Naive thymus-derived CD8-positive, alpha-beta T cell (primary cell): Measurements from ENCODE around the gene SMARCA4. TPM values are rescaled to one million over a fixed set of nuclear protein-coding genes. Genes with fewer than 3 reads are reported as not detected.
A peak's percentile ranks its signal among the peaks of the same experiment; 100 is the strongest.

Source experiments
- ATAC-seq, 2 donors: fragments of 150-1000 bp; cut with Tn5 transposase in 1 of 2; sonication (Bioruptor Pico), chemical (Tn5 transposase) in 1 of 2; 1 replicate in 1 of 2; 2 replicates in 1 of 2; pipeline ENCODE4 v1.10.0; 2021; ENCODE audit warnings: mild to moderate bottlenecking in 2 of 2, moderate library complexity in 2 of 2
- POLR2A ChIA-PET: fragments of 350-600 bp; sonication (Branson Sonifier 250); formaldehyde crosslinking; loops from one replicate; lab custom pipeline; 2021; ENCODE audit warnings: antibody characterized with exemption; lab: Charles Lee
- DNase-seq, 10 donors: peaks; one replicate each; pipeline versions ENCODE4 v3.0.0 to v3.0.0-alpha.2; 2020 to 2022
- H3K27ac Mint-ChIP-seq, 10 donors: one replicate each; pipeline ENCODE4 v1.8.0; 2020 to 2022; ENCODE audit warnings: mild to moderate bottlenecking in 10 of 10, mixed read lengths in 10 of 10, moderate library complexity in 4 of 10, inconsistent platforms in 1 of 10
- H3K27me3 Mint-ChIP-seq, 5 donors: one replicate each; pipeline ENCODE4 v1.8.0; 2021 to 2022; ENCODE audit warnings: mixed read lengths in 5 of 5
- H3K36me3 Mint-ChIP-seq, 3 donors: one replicate each; pipeline ENCODE4 v1.8.0; 2020 to 2022; ENCODE audit warnings: mixed read lengths in 3 of 3, mild to moderate bottlenecking in 2 of 3, inconsistent platforms in 1 of 3
- H3K4me1 Mint-ChIP-seq, 4 donors: one replicate each; pipeline ENCODE4 v1.8.0; 2021 to 2022; ENCODE audit warnings: mixed read lengths in 4 of 4
- H3K4me3 Mint-ChIP-seq, 10 donors: one replicate each; pipeline ENCODE4 v1.8.0; 2020 to 2022; ENCODE audit warnings: mild to moderate bottlenecking in 10 of 10, mixed read lengths in 10 of 10, moderate library complexity in 6 of 10, inconsistent platforms in 1 of 10
- H3K9me3 Mint-ChIP-seq, 9 donors: one replicate each; pipeline ENCODE4 v1.8.0; 2020 to 2022; ENCODE audit warnings: mixed read lengths in 9 of 9, mild to moderate bottlenecking in 3 of 9, inconsistent platforms in 1 of 9, moderate library complexity in 1 of 9
- polyA plus RNA-seq, 3 donors: library from polyadenylated mRNA; unstranded; fragments of 300-500 nt; fragmentation: Illumina TruSeq; gene quantifications; one replicate each; pipeline ENCODE4 v1.2.3, GENCODE V29; 2021
- total RNA-seq, 8 experiments: library from RNA in 2 of 8; stranded (reverse) in 2 of 8; gene quantifications; one replicate each; pipeline ENCODE4 v1.2.3 and lab custom pipeline; 2021 to 2026

Gene SMARCA4
- total and polyA plus RNA-seq, 5 experiments from 2014 or later, result 6.0 to 108 (median 29.5) TPM

DNA sequence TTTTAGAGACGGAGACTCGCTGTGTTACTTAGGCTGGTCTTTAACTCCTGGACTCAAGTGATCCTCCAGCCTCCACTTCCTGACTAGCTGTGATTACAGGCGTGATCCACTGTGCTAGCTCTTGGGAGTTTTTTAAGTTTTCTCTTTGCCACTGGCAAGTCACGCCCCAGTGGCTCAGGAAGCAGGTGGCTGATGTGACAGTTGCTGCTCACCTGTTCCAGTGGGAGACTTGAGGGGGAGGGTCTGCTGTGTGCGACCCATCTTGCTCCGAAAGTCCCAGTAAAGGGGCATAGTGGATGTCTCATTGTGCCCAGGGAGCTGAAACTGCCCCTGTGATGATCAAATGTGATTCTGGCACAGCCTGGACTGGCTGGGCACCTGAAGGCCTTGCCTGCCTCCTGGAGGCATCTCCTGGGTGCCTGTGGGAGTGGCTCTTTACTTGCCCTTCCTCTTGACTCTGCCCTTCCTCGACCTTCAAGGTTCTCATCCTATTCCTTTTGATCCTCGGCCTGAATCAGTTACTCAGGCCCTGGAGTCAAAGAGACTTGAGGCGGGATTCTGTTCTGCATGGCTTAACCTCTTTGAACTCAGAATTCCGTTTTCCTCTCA, 7.8 kb downstream of the SMARCA4 start:
- Mint-ChIP-seq H3K4me3 (peak overlapping the region in 3 of 10 donors; percentile 14 to 48 (median 22)), H3K4me1 (peaks cover 20 to 69% (median 58%) of the 10 kb centered on the region in 4 donors), H3K9me3 (no peaks in the 10 kb centered on the region), H3K27me3 (no peaks in the 10 kb centered on the region), H3K36me3 (peaks cover 0 to 7% (median 0%) of the 10 kb centered on the region in 3 donors), H3K27ac (peak overlapping the region in 8 of 10 donors; percentile 13 to 62 (median 42))
- POLR2A ChIA-PET, result interaction anchor here (0.6 kb wide), 1 partner anchor 172 kb away, joined by 6 read pairs; no protein-coding TSS in a partner anchor
- DNase-seq, result no peak
- peak in 1 of 2 donors; percentile 49 for ATAC-seq

DNA sequence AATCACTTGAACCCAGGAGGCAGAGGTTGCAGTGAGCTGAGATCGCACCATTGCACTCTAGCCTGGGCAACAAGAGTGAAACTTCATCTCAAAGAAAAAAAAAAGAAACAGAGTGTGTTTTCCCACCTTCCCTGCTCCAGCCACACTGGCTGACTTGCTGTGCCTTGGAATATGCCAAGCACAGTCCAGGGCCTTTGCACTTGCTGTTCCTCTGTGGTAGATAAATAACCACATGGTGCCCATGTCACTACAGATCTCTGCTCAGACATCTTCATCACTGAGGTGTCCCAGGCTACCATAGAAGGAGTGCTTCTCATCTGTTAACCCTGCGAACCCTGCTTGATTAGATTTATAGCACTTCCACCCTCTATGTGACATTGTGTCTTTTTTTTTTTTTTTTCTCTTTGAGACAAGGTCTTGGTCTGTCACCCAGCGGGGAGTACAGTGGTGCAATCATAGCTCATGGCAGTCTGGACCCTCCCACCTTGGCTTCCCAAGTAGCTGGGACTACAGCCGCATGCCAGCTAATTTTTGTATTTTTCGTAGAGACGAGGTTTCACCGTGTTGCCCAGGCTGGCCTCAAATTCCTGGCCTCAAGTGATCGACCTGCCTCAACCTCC, 10.4 kb downstream of the SMARCA4 start:
- no peaks in the 10 kb centered on the region for H3K9me3 Mint-ChIP-seq
- H3K4me1 Mint-ChIP-seq, result peaks cover 27 to 67% (median 57%) of the 10 kb centered on the region in 4 donors
- DNase-seq, result no peak
- H3K27ac Mint-ChIP-seq, result peak overlapping the region in 1 of 10 donors; percentile 49
- no peak for ATAC-seq
- no peaks in the 10 kb centered on the region for H3K27me3 Mint-ChIP-seq
- peaks cover 0 to 7% (median 0%) of the 10 kb centered on the region in 3 donors for H3K36me3 Mint-ChIP-seq
- POLR2A ChIA-PET, result no interaction called here
- no peak overlapping the region for H3K4me3 Mint-ChIP-seq

GRCh38 chr19:10975374-10976130, 14.7 kb downstream of the SMARCA4 start:
- Mint-ChIP-seq H3K9me3 (no peaks in the 10 kb centered on the region), H3K27ac (peak overlapping the region in 4 of 10 donors; percentile 46 to 86 (median 76)), H3K27me3 (no peaks in the 10 kb centered on the region), H3K4me1 (peaks cover 23 to 62% (median 48%) of the 10 kb centered on the region in 4 donors), H3K36me3 (peaks cover 0 to 7% (median 0%) of the 10 kb centered on the region in 3 donors), H3K4me3 (no peak overlapping the region)
- POLR2A ChIA-PET, result interaction anchor here (0.7 kb wide), 1 partner anchor 190 kb away, joined by 3 read pairs; no protein-coding TSS in a partner anchor
- no peak for DNase-seq
- ATAC-seq, result no peak

GRCh38 chr19:10976131-10976892, 15.5 kb downstream of the SMARCA4 start:
- no peaks in the 10 kb centered on the region for H3K9me3 Mint-ChIP-seq
- peak overlapping the region in 2 of 10 donors; percentile 36 to 51 for H3K4me3 Mint-ChIP-seq
- no peaks in the 10 kb centered on the region for H3K27me3 Mint-ChIP-seq
- ATAC-seq (no peak), DNase-seq (no peak)
- peaks cover 0 to 7% (median 0%) of the 10 kb centered on the region in 3 donors for H3K36me3 Mint-ChIP-seq
- H3K27ac Mint-ChIP-seq, result peak overlapping the region in 4 of 10 donors; percentile 46 to 86 (median 68)
- POLR2A ChIA-PET, result interaction anchor here (0.6 kb wide), 1 partner anchor 717 kb away, joined by 5 read pairs; no protein-coding TSS in a partner anchor
- peaks cover 21 to 61% (median 41%) of the 10 kb centered on the region in 4 donors for H3K4me1 Mint-ChIP-seq

DNA sequence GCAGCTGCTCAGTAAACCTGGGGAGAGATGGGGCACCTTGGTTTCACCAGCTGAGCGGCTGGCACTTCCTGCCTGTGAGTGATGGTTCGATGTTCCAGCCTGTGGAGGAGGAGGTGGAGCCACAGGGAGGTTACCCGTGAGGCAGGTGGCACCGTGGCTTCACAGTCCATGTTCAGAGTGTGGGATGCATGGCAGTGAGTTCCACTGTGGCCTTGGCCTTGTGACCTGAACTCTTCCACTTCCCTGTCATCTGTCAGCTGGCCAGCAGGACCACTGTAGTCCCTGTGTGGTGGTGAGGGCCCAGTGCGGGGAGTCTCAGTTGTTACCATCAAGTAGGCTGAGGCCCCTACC, 16.9 kb downstream of the SMARCA4 start:
- Mint-ChIP-seq H3K27me3 (no peaks in the 10 kb centered on the region), H3K4me3 (peak overlapping the region in 2 of 10 donors; percentile 41 to 62), H3K4me1 (peaks cover 21 to 59% (median 39%) of the 10 kb centered on the region in 4 donors), H3K27ac (peak overlapping the region in 2 of 10 donors; percentile 9 to 76), H3K9me3 (no peaks in the 10 kb centered on the region), H3K36me3 (peaks cover 0 to 9% (median 0%) of the 10 kb centered on the region in 3 donors)
- DNase-seq, result no peak
- POLR2A ChIA-PET, result no interaction called here
- no peak for ATAC-seq

DNA sequence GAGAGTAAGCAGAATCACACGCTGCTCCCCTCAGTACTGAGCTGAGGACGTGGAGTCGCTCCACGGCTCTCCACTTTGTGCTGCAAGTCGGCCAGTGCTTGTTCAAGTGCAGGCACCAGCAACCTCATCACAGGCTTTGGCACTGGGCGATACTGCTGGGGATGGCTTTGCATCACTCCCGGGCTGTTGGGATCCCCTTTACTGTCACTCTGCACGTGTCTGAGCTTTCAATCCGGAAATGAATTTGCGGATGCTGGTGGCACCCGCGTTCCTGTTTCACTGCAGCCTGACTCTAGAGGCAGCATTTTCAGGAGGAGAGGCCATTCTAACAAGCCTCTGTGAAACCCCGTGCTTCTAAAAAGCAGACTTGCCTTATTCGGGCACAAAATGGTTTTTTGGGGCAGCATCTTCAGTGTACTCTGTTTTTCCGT, 19.1 kb downstream of the SMARCA4 start:
- peaks cover 19 to 54% (median 26%) of the 10 kb centered on the region in 4 donors for H3K4me1 Mint-ChIP-seq
- no peaks in the 10 kb centered on the region for H3K9me3 Mint-ChIP-seq
- H3K27ac Mint-ChIP-seq, result peak overlapping the region in 8 of 10 donors; percentile 49 to 86 (median 60)
- H3K36me3 Mint-ChIP-seq, result peaks cover 0 to 13% (median 0%) of the 10 kb centered on the region in 3 donors
- peak overlapping the region in 4 of 10 donors; percentile 50 to 78 (median 60) for H3K4me3 Mint-ChIP-seq
- H3K27me3 Mint-ChIP-seq, result no peaks in the 10 kb centered on the region
- POLR2A ChIA-PET, result interaction anchor here (3.0 kb wide), 1 partner anchor 20 kb away, joined by 8 read pairs; the partner anchor contains the start of gene SMARCA4
- ATAC-seq, result peak; percentile 65 to 74
- DNase-seq, result peak in 2 of 10 donors; percentile 12 to 35

DNA sequence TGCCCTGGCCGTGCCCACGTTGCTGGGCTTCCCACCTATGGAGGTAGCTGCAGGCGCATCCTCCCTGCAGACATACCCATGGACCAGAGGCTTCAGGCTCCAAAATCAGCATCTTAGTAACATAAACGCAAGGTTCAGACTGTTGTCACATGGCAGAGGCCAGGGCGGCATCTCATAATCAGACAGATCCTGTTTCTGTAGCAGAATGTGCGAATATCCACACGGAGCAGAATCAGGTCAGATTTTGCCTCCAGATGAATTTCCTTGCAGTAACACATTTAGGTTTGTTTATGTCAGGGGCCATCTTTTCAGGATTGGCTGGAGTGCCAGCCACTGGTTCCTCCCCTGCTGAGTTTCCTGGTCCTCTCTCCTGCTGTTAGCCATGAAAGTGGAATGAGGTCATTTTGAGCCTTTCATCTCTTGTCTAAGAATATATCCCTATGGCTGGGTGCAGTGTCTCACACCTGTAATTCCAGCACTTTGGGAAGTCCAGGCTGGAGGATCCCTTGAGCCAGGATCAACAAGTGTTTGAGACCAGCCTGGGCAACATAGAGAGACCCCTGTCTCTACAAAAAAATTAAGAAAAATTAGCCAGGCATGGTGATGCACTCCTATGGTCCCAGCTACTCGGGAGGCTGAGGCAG, 20.5 kb downstream of the SMARCA4 start:
- H3K27me3 Mint-ChIP-seq, result no peaks in the 10 kb centered on the region
- no peak for DNase-seq
- H3K27ac Mint-ChIP-seq, result no peak overlapping the region
- H3K9me3 Mint-ChIP-seq, result no peaks in the 10 kb centered on the region
- H3K4me1 Mint-ChIP-seq, result peaks cover 16 to 42% (median 18%) of the 10 kb centered on the region in 4 donors
- peaks cover 0 to 20% (median 0%) of the 10 kb centered on the region in 3 donors for H3K36me3 Mint-ChIP-seq
- POLR2A ChIA-PET, result interaction anchor here (3.0 kb wide), 1 partner anchor 21 kb away, joined by 8 read pairs; the partner anchor contains the start of gene SMARCA4
- H3K4me3 Mint-ChIP-seq, result no peak overlapping the region
- no peak for ATAC-seq

GRCh38 chr19:10983026-10983425, 22.2 kb downstream of the SMARCA4 start:
- Mint-ChIP-seq H3K36me3 (peaks cover 0 to 30% (median 3%) of the 10 kb centered on the region in 3 donors), H3K4me1 (peaks cover 8 to 30% (median 14%) of the 10 kb centered on the region in 4 donors), H3K27me3 (no peaks in the 10 kb centered on the region), H3K9me3 (no peaks in the 10 kb centered on the region), H3K4me3 (no peak overlapping the region), H3K27ac (peak overlapping the region in 2 of 10 donors; percentile 5 to 68)
- no peak for ATAC-seq
- DNase-seq, result no peak
- POLR2A ChIA-PET, result no interaction called here

GRCh38 chr19:10984166-10984735, 23.4 kb downstream of the SMARCA4 start:
- DNase-seq, result no peak
- H3K36me3 Mint-ChIP-seq, result peaks cover 0 to 38% (median 6%) of the 10 kb centered on the region in 3 donors
- POLR2A ChIA-PET, result no interaction called here
- no peaks in the 10 kb centered on the region for H3K9me3 Mint-ChIP-seq
- no peak for ATAC-seq
- no peak overlapping the region for H3K4me3 Mint-ChIP-seq
- no peaks in the 10 kb centered on the region for H3K27me3 Mint-ChIP-seq
- peak overlapping the region in 2 of 10 donors; percentile 26 to 27 for H3K27ac Mint-ChIP-seq
- H3K4me1 Mint-ChIP-seq, result peaks cover 7 to 23% (median 11%) of the 10 kb centered on the region in 4 donors

DNA sequence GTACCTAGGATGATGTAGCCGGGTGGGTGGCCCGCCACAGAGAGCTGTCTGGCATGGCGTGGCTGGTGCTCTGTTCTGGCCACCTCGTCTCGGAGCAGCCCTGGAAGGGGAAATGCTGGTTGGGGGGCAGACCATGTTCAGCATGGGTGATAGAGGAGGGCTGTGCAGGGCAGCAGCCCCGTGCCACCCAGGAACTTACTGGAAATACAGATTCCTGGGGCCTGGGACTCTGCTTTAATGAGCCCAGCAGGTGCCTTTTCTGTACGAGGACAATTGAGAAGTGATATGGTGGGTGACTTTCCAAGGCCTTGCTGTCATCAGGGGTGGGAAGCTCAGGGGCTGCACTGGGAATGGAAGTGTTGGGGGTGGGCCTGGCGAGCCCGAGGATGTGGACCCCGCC, 24.7 kb downstream of the SMARCA4 start:
- Mint-ChIP-seq H3K27me3 (no peaks in the 10 kb centered on the region), H3K9me3 (no peaks in the 10 kb centered on the region), H3K4me1 (peaks cover 0 to 15% (median 6%) of the 10 kb centered on the region in 4 donors), H3K27ac (peak overlapping the region in 2 of 10 donors; percentile 59 to 69), H3K36me3 (peaks cover 0 to 47% (median 6%) of the 10 kb centered on the region in 3 donors), H3K4me3 (no peak overlapping the region)
- ATAC-seq (no peak), DNase-seq (no peak)
- POLR2A ChIA-PET, result no interaction called here
